HG02678 (cell line): Measurements from ENCODE around the gene PREP.
A peak's percentile ranks its signal among the peaks of the same experiment; 100 is the strongest.
"Not testable (repeated sequence)": the region's sequence is repeated elsewhere in the genome, so short reads cannot be mapped to it uniquely, and the experiment has no call there.

Source experiments
- ATAC-seq: cut with Tn5 transposase; IDR thresholded peaks from one replicate; pipeline ENCODE4 v1.9.1; 2021; ENCODE audit warnings: mild to moderate bottlenecking, moderate library complexity; ENCODE audit not compliant: unreplicated experiment

Gene PREP

DNA sequence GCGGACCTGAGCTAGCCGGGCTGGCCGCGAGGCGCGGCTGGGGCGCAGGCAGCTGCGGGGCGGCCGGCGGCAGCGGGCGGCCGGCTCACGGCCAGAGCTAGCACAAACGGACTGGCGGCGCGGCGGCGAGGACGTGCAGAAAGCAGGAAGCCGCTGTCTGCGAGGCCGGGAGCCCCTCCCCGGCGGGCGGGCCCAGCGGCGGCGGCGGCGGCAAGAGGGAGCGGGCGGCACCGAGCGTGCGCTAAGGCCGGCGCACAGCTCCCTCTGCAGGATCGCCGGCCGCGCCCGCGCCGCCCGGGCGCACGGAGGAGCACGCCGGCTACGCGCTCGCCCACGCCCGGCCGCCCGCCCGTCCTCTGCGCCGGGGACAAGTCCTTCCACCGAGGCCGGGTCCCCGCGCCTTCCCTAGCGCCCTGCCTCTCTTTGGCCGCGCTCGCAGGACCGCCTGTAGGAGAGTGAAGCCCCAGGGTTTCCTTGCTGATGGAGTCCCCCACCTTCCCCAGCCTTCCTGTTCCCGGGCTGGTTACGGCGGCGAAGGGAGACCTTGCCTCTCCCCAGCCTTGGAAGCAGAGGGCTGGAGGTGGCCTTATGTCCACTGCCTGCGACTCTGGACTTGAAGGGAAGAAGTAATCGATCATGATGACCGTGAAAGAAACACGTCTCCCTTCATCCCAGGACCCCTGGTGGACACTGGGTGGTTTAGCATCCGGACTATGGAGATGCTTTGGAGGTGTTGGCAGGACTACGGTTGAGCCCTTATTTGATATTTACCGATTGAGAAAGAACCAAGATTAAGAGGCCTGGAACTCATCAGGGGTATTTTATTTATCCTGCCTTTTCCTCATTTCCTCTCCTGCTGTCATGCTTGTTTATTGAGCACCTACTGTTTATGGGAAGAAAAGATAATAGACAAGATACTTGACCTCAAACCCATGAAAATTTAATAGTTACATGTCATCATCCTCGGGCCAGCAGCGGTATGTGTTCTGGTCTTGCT lies at the start of gene PREP:
Gene PREP, minus strand, starts transcription at position 144 of the 997 bp plus-strand sequence. CDS start 191 bp downstream, outside the sequence.
- ATAC-seq = peak; percentile 93

DNA sequence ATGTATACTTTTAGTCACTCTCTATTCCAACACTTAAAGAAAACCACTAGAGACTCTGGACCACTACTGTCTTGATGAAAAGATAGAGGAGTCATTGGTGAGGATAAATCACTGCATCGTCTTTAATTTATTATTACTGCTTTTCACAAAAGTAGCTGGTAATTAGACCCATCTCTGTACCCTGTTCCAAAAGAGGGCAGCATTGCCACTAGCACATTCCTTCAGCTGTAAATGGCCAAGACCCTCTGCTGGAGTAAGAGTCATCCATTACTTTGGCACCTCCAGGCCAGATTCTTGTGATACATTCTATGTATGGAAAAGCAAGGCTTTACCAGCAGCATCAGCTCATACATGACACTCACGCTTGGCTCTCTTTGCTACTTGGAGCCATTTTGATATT lies 49.5 kb upstream of the PREP start:
- no peak for ATAC-seq

GRCh38 chr6:105449756-105450390 lies 47.0 kb upstream of the PREP start:
- no peak for ATAC-seq

GRCh38 chr6:105445481-105445880 lies 42.6 kb upstream of the PREP start:
- no peak for ATAC-seq

- ATAC-seq = no peak
Measured at GRCh38 chr6:105443941-105444340, 41.1 kb upstream of the PREP start.

- ATAC-seq = no peak
Measured at GRCh38 chr6:105442369-105442768, 39.5 kb upstream of the PREP start.

- no peak for ATAC-seq
Measured at GRCh38 chr6:105437236-105437635, 34.4 kb upstream of the PREP start.

GRCh38 chr6:105433723-105434122 lies 30.8 kb upstream of the PREP start:
- ATAC-seq = no peak

- ATAC-seq = no peak
Measured at GRCh38 chr6:105432797-105433196, 29.9 kb upstream of the PREP start.

DNA sequence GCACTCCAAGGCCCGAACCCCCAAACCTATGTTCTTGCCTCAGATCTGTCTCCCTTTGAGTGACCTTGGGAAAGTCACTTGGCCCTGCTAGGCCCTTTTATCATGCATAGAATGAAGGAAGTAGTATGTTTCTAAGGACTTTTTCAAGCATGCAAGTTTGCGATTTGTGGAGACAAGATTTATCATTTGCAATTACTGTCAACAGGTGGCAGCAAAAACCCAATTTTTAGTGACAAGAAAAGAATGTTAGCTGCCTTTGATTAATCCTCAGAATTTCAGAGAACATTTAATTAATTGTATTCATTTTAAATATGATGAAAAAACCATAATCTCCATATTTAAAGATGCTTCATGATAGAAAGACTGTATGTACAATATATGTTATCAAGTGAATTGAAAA lies 28.3 kb upstream of the PREP start:
- ATAC-seq = no peak

DNA sequence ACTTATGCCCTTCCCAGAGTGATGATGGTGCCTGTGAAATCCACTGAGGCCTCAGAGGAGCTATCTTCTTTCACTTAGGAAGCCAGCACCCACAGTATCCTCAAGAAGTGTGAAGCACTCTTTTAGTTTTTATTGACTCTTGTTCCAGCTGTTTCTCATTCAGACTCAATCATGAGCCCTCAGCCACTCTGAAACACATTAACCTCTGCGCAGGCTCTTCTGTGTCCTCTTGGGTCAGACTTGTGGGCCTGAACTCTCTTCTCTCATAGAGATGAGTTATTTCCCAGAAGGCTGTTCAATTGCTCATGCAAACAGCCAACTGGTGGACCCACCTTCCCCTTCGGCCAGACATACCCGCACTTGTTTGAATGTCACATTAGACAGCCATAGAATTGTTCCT lies 27.8 kb upstream of the PREP start:
- ATAC-seq = no peak

GRCh38 chr6:105429676-105430075 lies 26.8 kb upstream of the PREP start:
- ATAC-seq = no peak

GRCh38 chr6:105428342-105428957 lies 25.6 kb upstream of the PREP start:
- no peak for ATAC-seq

DNA sequence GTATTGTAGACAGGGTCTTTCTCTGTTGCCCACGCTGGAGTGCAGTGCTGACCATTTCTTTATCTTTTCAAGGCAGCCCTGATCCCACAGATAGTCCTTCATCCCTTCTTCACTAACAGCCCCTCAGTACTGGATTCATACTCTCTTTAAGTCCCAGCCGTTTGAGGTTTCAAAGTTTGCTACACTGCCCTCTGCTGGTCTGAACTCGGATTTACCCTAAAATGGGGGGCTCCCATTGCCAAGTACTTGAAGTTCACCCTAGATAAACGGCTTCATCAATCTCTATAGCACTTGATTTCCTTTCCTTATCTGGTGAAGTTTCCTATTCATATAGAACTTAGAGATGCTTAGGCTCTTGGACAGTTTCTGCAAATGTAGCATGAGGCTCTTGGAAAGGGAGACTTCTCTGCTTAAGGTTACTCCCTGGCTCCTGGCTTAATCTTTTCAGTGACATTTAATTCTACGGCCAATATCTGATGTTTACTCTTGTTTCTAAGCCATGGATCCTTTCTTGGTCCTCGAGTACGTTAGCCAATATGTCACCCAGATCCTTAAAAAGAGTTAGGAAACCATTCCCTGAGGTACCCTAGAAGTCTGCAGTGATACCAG lies 21.4 kb upstream of the PREP start:
- peak; percentile 54 for ATAC-seq

DNA sequence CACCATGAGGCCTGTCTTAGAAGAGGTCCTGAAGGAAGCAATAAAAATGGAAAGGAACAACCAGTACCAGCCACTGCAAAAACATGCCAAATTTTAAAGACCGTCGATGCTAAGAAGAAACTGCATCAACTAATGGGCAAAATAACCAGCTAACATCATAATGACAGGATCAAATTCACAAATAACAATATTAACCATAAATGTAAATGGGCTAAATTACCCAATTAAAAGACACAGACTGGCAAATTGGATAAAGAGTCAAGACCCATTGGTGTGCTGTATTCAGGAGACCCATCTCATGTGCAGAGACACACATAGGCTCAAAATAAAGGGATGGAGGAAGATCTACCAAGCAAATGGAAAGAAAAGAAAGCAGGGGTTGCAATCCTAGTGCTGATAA lies 14.1 kb upstream of the PREP start:
- not testable (repeated sequence) for ATAC-seq

- no peak for ATAC-seq
Measured at GRCh38 chr6:105409734-105410133, 6.9 kb upstream of the PREP start.

DNA sequence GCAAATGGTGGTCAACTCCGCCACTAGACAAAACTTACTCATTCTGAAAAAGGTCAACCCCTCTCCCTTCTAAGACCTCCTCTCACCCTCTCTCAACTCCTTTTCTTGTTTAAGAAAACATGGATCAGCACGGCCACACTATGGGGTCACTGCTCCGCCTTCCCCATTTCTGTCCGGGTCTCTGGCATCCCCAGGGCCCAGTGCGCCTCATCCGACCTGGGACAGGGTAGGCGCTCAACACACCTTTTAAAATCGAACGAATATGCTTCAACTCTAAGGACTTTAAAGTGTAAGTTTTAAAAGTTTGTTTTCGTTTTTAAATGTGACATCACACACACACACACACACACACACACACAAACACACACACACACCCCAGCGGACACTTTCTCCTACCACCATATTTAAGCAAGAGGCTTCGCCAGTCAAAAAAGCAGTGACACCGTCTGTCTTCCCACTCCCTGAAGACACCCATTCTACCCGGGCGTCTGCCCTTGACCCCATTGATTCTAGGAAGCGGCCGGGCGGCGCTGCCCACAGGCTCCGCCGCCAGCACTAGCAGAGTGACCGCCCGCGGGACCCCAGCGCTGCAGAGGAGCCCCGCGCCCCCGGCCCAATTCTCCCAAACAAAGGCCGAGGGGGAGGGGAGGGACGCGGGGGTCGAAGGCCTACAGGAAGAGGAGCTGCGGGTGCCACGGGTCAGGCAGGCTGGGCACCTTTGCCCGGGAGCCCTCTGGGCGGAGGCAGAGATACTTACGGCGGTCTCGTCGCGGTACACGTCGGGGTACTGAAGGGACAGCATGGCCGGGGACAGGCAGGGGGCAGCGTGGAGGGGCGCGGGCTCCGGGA lies 568 bp downstream of the PREP start:
- ATAC-seq = peak; percentile 39

DNA sequence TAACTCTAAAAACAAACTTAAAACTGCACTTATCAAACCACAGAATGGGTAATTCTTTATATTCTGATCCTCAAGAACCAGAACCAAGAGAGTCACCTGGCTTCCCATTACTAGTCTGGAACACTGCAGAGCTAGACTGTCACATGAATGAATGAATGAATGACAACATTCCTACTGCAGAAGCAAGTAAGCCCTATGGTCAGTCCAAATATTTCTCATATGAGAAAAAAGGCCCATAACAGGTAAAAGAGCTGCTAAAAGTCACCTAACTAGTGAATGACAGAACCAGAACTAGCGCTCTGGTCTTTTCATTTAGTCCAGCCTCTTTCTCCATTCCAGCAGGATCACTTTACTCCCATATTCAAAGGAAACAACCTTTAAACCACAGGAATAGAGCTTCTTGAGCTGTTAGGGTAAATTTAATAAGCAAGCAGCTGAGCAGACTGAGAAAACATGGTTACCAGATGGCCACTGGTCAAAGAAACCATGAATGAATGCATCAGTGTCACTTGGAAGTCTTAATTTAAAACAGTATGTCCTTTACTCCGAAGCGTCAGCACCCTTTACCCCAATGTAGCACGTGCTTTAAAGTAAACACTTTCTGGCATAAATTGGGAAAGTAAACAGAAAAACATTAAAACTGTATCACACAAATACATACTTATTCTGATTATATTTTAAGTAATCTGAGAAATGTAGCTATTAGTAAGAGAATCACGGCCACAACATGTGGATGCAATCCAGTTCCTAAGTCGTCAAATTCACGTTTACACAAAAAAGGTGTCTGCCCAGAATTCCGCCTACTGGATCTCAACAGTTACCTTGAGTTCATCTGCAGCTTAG lies 1.4 kb downstream of the PREP start:
- ATAC-seq = no peak

DNA sequence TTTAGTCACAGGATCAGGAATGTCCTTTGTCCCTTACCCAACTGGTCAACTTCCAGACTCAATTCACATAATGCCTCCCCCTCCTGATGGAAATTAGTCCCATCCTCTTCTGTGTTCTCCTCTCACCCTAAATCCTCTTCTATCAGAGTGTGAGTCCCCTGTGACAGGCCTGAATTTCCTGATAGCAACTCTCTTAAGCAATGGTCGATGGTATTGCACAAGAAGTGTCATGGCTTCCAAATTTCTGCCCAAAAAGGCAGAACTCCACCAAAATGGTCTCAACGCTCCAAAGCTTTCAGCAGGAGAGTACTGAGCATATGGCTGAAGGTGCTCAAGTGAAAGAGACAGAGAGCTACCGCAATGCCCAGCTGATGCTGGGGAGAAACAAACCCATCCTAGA lies 2.4 kb downstream of the PREP start:
- no peak for ATAC-seq
